ENCODE measurements around the gene SCFD2. TPM values are rescaled to one million over a fixed set of nuclear protein-coding genes. Genes with fewer than 3 reads are reported as not detected.

Gene SCFD2
- polyA plus RNA-seq, 1 of the 3 experiments (the other 2 are of a cell fraction) = 14.1 TPM

GRCh38 chr4:53007024-53007423 lies 358.8 kb downstream of the SCFD2 start:
- Histone ChIP-seq H3K4me2 (no peak overlapping the region), H3K9ac (no peak overlapping the region), H4K20me1 (ENCODE audit: insufficient read depth) (no peaks in the 10 kb centered on the region), H3K9me3 (no peaks in the 10 kb centered on the region), H3K4me3 (ENCODE audit: low read depth in 2 of 2, low read length in 1 of 2) (no peak overlapping the region), H3K27me3 (ENCODE audit: insufficient read depth) (no peaks in the 10 kb centered on the region), H3K79me2 (ENCODE audit: insufficient read depth) (no peaks in the 10 kb centered on the region), H3K9me2 (no peaks in the 10 kb centered on the region), H3K27ac (ENCODE audit: low read depth in 2 of 2, low read length in 1 of 2) (no peak overlapping the region), H2AFZ (ENCODE audit: low read depth) (no peak overlapping the region), H3K36me3 (replicated peaks in 1 of 2; ENCODE audit: control insufficient read depth in 1 of 2, insufficient read depth in 2 of 2, low read length in 1 of 2) (no peaks in the 10 kb centered on the region), H3K4me1 (ENCODE audit: control insufficient read depth in 1 of 2, insufficient read depth in 2 of 2, low read depth in 1 of 2, low read length in 1 of 2) (peaks cover 9 to 21% of the 10 kb centered on the region in 2 experiments), H3F3A (replicated peaks; ENCODE audit: insufficient read depth) (peaks cover 4% of the 10 kb centered on the region)
- POLR2A ChIA-PET = no interaction called here
- DNase-seq = no peak
- WGBS (ENCODE audit: low lambda C conversion rate) = 91% methylated on average over 4 of the region's 4 CpGs
- CTCF ChIA-PET = interaction anchor here (0.6 to 1.6 kb wide), 2 partner anchors 8 to 738 kb away, joined by 3 to 5 read pairs; no protein-coding TSS in a partner anchor
- no peak for TF ChIP-seq SIN3A (IDR thresholded peaks at IDR 0.05; ENCODE audit: borderline replicate concordance, low read depth, low read length)

- no peak overlapping the region for H3K4me2 ChIP-seq
- no peaks in the 10 kb centered on the region for H4K20me1 ChIP-seq (ENCODE audit: insufficient read depth)
- ChIA-PET POLR2A (no interaction called here), CTCF (interaction anchor here (0.7 to 1.6 kb wide), 3 partner anchors 10 to 1227 kb away, joined by 3 to 5 read pairs (median 3); no protein-coding TSS in a partner anchor)
- WGBS (ENCODE audit: low lambda C conversion rate) = 97% methylated on average over 3 of the region's 3 CpGs
- H3K79me2 ChIP-seq (ENCODE audit: insufficient read depth) = no peaks in the 10 kb centered on the region
- no peak overlapping the region for H3K4me3 ChIP-seq (ENCODE audit: low read depth in 2 of 2, low read length in 1 of 2)
- no peaks in the 10 kb centered on the region for H3K27me3 ChIP-seq (ENCODE audit: insufficient read depth)
- no peak overlapping the region for H3K9ac ChIP-seq
- no peak overlapping the region; a peak in 1 of 4 replicates for H3K27ac ChIP-seq (ENCODE audit: low read depth in 2 of 2, low read length in 1 of 2)
- no peaks in the 10 kb centered on the region for H3K9me2 ChIP-seq
- H3K4me1 ChIP-seq (ENCODE audit: control insufficient read depth in 1 of 2, insufficient read depth in 2 of 2, low read depth in 1 of 2, low read length in 1 of 2) = peaks cover 0 to 9% of the 10 kb centered on the region in 2 experiments; a peak in 2 of 4 replicates
- TF ChIP-seq NRF1 (IDR thresholded peaks at IDR 0.05; ENCODE audit: low read depth, low read length) (no peak), FOXM1 (IDR thresholded peaks at IDR 0.05; ENCODE audit: low read depth) (no peak), SIN3A (IDR thresholded peaks at IDR 0.05; ENCODE audit: borderline replicate concordance, low read depth, low read length) (no peak)
- no peak overlapping the region for H2AFZ ChIP-seq (ENCODE audit: low read depth)
- H3F3A ChIP-seq (replicated peaks; ENCODE audit: insufficient read depth) = no peaks in the 10 kb centered on the region
- DNase-seq = no peak
- no peaks in the 10 kb centered on the region for H3K9me3 ChIP-seq
- no peaks in the 10 kb centered on the region for H3K36me3 ChIP-seq (replicated peaks in 1 of 2; ENCODE audit: control insufficient read depth in 1 of 2, insufficient read depth in 2 of 2, low read length in 1 of 2)
These were observed 360.1 kb downstream of the SCFD2 start for GRCh38 chr4:53005808-53006207.

GRCh38 chr4:53005149-53005546 lies 360.7 kb downstream of the SCFD2 start:
- 77% methylated on average over 2 of the region's 2 CpGs for WGBS (ENCODE audit: low lambda C conversion rate)
- ChIA-PET CTCF (interaction anchor here (0.6 to 1.0 kb wide), 2 partner anchors 19 to 22 kb away, joined by 3 read pairs; no protein-coding TSS in a partner anchor), POLR2A (no interaction called here)
- TF ChIP-seq MAX (IDR thresholded peaks at IDR 0.05; ENCODE audit: low read depth) = no peak
- no peak for TF ChIP-seq MXI1 (IDR thresholded peaks at IDR 0.05; ENCODE audit: low read depth, low read length)
- no peak for TF ChIP-seq RAD21 (IDR thresholded peaks at IDR 0.05; ENCODE audit: low read length)
- no peak for TF ChIP-seq TCF12 (IDR thresholded peaks at IDR 0.05)
- no peak for TF ChIP-seq RXRA (IDR thresholded peaks at IDR 0.05; ENCODE audit: borderline replicate concordance, low read depth)
- TF ChIP-seq EP300 (IDR thresholded peaks at IDR 0.05; ENCODE audit: borderline replicate concordance in 1 of 2, low read depth in 1 of 2, low read length in 1 of 2) = no peak
- TF ChIP-seq FOSL2 (IDR thresholded peaks at IDR 0.05; ENCODE audit: borderline replicate concordance, low read depth) = no peak
- TF ChIP-seq CHD2 (IDR thresholded peaks at IDR 0.05; ENCODE audit: low read length, partially characterized antibody) = no peak
- TF ChIP-seq GABPA (IDR thresholded peaks at IDR 0.05; ENCODE audit: low read depth) = no peak
- TF ChIP-seq ZBTB33 (IDR thresholded peaks at IDR 0.05; ENCODE audit: borderline replicate concordance, low read depth) = no peak
- TF ChIP-seq PBX3 (IDR thresholded peaks at IDR 0.05) = no peak
- H3K9me3 ChIP-seq = no peaks in the 10 kb centered on the region
- no peaks in the 10 kb centered on the region for H3K9me2 ChIP-seq
- H3K4me1 ChIP-seq (ENCODE audit: control insufficient read depth in 1 of 2, insufficient read depth in 2 of 2, low read depth in 1 of 2, low read length in 1 of 2) = peaks cover 0 to 3% of the 10 kb centered on the region in 2 experiments; a peak in 1 of 4 replicates
- H3K4me2 ChIP-seq = no peak overlapping the region
- H3K79me2 ChIP-seq (ENCODE audit: insufficient read depth) = no peaks in the 10 kb centered on the region
- no peak for DNase-seq
- no peak overlapping the region for H3K9ac ChIP-seq
- no peaks in the 10 kb centered on the region for H3K27me3 ChIP-seq (ENCODE audit: insufficient read depth)
- no peaks in the 10 kb centered on the region for H3K36me3 ChIP-seq (replicated peaks in 1 of 2; ENCODE audit: control insufficient read depth in 1 of 2, insufficient read depth in 2 of 2, low read length in 1 of 2)
- no peak overlapping the region for H3K4me3 ChIP-seq (ENCODE audit: low read depth in 2 of 2, low read length in 1 of 2)
- no peak overlapping the region for H3K27ac ChIP-seq (ENCODE audit: low read depth in 2 of 2, low read length in 1 of 2)
- H4K20me1 ChIP-seq (ENCODE audit: insufficient read depth) = no peaks in the 10 kb centered on the region
- no peak overlapping the region for H2AFZ ChIP-seq (ENCODE audit: low read depth)
- no peaks in the 10 kb centered on the region for H3F3A ChIP-seq (replicated peaks; ENCODE audit: insufficient read depth)
